HG03558 (cell line): Measurements from ENCODE around the gene PLXNA3.

ENCODE experiments used
- ATAC-seq: cut with Tn5 transposase; IDR thresholded peaks from one replicate; pipeline ENCODE4 v1.9.1; 2021; ENCODE audit warnings: moderate number of reproducible peaks; ENCODE audit not compliant: unreplicated experiment; ENCODE audit errors: extremely low read depth

Gene PLXNA3

DNA sequence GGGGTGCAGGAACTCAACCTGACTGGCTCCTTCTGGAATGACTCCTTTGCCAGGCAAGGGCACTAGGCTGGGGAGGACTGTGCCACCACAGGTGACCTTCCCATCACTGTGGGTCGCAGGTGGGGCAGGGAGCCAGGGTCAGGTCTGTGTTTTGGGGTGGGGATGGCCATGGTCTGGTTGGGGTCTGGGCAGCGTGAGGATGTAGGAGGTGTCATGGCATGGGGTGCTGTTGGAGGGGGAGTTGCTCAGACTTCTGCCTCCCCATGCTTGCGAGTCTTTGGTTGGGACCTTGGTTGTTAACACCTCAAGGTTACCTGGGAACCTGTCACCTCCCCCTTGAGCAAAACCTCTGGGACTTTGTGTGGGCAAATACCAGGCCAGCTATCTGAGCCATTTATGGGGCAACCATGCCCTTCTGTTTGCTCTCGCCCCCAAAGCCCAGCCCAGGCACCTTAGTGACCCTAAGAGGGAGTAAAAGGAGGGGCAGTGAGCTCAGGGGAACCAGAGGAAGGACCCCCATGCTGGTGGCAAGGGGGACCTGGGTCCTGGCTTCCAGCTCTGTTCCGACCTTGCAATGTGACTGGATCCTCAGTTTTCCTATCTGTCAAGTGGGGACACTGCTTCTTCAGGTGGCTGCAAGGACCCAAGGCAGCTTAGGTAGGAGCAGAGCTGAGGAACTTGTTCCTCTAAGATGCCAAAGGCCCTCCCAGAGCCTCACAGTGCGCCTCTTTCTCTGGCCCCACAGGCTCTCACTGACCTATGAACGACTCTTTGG is 23.5 kb upstream of the PLXNA3 start:
- ATAC-seq = no peak

DNA sequence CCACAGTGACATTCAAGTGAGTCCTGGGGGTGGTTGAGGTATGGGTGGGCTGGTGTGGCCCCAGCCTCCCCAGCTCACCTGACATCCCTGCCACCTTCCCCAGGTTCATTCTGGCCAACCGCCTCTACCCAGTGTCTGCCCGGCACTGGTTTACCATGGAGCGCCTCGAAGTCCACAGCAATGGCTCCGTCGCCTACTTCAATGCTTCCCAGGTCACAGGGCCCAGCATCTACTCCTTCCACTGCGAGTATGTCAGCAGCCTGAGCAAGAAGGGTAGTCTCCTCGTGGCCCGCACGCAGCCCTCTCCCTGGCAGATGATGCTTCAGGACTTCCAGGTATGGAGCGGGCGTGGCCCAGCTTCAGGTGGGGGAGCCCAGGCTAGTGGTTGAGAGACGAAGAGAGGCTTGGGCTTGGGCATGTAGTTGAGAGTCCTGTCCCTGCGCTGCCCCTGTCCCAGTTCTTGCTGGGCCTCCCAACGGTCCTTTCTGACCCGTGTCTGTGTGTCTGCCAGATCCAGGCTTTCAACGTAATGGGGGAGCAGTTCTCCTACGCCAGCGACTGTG is 22.8 kb upstream of the PLXNA3 start:
- no peak for ATAC-seq

DNA sequence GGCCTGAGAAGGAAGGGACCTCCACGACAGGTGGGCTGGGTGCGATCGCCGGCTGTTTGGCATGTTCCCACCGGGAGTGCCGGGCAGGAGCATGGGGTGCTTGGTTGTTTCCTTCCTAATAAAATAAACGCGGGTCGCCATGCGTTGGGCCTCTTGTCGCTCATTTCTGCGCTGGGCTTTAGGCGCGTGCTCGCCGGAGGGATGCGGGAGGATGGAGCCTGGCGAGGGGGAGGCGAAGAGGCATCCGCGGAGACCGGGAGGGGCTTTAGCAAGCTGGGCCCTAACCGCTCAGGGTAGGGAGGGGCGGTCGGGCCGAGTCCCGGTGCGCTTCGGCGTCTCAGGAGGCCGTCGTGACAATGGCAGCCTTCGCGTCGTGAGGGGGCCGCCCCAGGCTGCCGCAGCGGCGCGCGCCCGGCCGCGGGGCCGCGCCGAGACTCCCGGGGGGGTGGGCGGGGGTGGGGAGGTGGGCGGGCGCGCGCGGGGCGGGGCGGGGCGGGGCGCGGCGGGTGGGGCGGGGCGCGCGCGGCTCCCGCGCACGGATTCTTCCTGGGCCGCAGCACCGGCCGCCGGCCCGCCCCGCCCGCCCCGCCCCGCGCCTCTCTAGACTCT is 21.6 kb upstream of the PLXNA3 start:
- ATAC-seq = no peak

GRCh38 chrX:154436983-154437752 is 20.9 kb upstream of the PLXNA3 start, which contains the start of gene GDI1:
Gene GDI1, plus strand, starts transcription at chrX:154437154. Its CDS starts 101 bp downstream, at chrX:154437255.
- ATAC-seq = no peak

- ATAC-seq = no peak
These were observed 19.8 kb upstream of the PLXNA3 start for GRCh38 chrX:154437971-154438893.

DNA sequence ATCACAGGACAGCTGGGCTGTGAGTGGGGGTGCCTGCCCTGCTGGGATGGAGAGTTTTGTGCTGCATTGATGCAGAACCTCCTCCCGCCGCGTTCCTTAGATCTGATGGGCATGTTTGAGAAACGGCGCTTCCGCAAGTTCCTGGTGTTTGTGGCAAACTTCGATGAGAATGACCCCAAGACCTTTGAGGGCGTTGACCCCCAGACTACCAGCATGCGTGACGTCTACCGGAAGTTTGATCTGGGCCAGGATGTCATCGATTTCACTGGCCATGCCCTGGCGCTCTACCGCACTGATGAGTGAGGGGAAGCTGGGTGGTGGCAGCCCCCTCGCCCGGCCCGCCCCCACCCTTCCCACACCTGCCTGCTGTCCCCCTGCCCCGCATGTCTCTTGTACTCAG is 18.2 kb upstream of the PLXNA3 start:
- no peak for ATAC-seq

GRCh38 chrX:154440623-154441357 is 17.3 kb upstream of the PLXNA3 start:
- ATAC-seq = no peak

DNA sequence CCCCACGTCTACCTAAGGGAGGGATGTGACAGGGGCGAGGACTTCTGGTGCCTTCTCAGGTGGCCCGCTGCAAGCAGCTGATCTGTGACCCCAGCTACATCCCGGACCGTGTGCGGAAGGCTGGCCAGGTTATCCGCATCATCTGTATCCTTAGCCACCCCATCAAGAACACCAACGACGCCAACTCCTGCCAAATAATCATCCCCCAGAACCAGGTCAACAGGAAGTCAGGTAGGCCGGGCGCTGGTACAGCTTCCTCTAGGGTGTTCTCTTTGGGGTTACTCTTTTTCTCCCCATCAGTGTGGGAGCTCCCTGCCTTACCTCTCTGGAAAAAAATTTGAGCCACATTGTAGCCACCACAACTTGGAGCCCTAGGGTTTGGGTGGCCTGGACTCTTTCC is 16.5 kb upstream of the PLXNA3 start:
- ATAC-seq = no peak

DNA sequence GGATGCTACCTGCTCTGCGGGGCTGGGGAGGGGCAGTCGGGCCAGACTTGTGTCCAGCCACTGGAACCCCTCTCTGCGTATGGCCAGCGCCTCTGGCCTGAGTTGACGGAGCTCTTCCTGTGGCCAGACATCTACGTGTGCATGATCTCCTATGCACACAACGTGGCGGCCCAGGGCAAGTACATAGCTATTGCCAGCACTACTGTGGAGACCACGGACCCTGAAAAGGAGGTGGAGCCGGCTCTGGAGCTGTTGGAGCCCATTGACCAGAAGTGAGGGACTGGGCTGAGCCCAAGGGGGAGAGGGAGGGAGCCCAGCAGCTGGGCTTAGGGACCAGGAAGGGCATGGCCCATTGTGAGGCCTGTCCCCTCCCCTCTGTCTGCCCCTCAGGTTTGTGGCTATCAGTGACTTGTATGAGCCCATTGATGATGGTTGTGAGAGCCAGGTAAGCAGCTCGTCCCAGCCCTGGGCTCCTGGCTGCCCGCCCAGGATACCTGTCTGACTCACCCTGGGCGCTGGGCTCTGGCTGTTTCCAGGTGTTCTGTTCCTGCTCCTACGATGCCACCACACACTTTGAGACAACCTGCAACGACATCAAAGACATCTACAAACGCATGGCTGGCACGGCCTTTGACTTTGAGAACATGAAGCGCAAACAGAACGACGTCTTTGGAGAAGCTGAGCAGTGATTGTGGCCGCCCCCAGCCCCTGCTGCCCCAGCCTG is 15.9 kb upstream of the PLXNA3 start:
- no peak for ATAC-seq

- no peak for ATAC-seq
These were observed 14.6 kb upstream of the PLXNA3 start for GRCh38 chrX:154443479-154443910.

DNA sequence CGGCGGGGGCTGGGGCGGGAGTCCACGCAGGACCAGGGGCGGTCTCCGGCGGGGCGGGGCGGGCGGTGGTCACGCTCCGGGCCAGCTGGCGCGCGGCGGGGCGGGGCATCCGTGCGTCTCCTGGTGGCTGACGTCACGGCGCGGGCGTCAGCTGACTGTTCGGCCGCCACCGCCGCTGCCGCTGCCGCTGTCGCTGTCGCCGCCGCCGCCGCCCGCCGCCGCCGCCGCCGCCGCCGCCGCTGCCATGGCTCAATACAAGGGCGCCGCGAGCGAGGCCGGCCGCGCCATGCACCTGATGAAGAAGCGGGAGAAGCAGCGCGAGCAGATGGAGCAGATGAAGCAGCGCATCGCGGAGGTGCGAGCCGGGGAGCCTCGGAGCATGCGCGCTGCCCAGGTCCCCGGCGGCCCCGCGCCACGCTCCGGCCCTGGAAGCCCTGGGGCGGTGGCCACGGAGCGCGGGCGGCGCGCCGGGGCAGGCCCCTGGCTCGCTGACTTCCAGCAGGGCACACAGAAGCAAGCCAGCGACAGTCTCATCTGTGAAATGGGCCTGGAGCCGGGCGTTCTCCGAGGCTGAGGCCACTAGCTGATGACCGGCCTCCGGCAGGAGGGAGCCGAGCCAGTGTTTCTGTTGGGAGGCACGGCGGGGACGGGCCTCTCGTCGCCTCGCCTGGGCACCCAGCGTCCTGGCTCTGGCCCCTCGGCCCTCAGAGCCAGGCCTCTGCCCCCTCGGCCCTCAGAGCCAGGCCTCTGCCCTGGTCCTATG is 13.9 kb upstream of the PLXNA3 start, which contains the start of gene FAM50A:
Gene FAM50A (plus strand): TSS at position 150 of the 763 bp plus-strand sequence. CDS start 95 bp downstream, at position 245.
- no peak for ATAC-seq

GRCh38 chrX:154444755-154445246 is 13.3 kb upstream of the PLXNA3 start:
- ATAC-seq = no peak

DNA sequence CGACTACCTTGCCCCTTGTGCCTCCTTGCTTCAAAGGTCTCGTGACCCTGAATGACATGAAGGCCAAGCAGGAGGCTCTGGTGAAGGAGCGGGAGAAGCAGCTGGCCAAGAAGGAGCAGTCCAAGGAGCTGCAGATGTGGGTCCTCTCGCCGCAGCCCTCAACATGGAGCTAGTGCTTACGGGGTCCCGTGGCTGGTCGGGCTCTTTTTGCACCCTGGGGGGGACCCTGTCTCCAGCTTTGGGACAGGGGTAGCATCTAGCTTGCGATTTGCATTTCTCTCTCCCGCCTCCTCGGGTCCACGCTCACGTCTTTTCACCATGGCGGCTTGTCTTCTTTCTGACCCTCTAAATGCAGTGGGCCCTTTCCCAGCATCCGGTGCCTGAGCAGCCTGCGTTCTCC is 12.3 kb upstream of the PLXNA3 start:
- ATAC-seq = no peak

DNA sequence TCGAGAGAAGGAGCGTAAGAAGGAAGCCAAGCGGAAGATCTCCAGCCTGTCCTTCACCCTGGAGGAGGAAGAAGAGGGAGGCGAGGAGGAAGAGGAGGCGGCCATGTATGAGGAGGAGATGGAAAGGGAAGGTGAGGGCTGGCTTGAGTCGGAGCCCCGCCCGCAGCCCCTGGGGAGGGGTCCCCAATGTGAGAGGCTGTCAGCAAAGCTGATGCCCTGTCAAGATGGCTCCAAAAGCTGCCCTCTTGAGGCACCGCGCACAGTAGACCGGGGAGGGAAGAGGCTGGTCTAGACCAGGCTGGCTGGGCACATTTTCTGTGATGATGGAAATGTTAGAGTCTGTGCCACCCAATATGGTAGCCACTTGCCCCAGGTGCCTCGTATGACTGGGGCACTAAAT is 11.7 kb upstream of the PLXNA3 start:
- no peak for ATAC-seq

DNA sequence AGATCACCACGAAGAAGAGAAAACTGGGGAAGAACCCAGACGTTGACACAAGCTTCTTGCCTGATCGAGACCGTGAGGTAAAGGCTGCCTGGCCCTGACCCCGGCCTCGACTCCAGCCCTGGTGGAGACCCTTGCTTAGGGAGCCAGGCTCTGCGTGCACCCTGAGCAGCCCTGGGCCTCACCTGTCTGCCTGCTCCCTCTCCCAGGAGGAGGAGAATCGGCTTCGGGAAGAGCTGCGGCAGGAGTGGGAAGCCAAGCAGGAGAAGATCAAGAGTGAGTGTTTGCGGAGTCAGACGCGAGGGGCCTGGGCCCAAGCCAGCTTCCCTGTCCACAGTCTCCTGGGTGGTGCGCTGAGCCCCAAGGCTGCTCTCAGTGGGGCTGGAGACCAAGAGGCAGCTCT is 9.6 kb upstream of the PLXNA3 start:
- no peak for ATAC-seq

- ATAC-seq = no peak
These were observed 8.5 kb upstream of the PLXNA3 start for GRCh38 chrX:154449618-154450017.

DNA sequence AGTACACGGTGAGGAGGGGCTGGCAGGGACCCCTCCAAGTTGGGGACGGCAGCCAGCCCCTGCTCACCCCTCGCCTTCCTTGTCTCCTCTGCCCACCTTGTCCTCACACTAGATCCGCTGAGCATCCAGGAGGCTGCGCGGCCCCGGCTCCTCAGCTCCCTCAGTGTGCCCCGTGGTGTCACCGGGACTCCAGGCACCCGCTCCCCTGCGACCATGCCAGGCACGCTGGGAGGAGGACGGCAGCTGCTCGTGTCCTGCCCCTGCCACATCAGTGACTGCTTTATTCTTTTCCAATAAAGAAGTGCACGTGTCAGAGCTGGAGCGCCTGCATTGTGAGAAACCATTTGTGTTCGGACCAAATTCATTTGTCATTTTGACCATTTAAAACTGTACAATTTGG is 7.8 kb upstream of the PLXNA3 start:
- no peak for ATAC-seq
